Tibial nerve (tissue), 4 donors: ENCODE measurements around the gene PLPP1.
A peak's percentile ranks its signal among the peaks of the same experiment; 100 is the strongest.

Experiments used
- CTCF ChIP-seq, 5 experiments: fragments of 200-600 bp in 3 of 5; fragments of 450-650 bp in 2 of 5; sonication (generic) in 3 of 5; IDR thresholded peaks; one replicate each; pipeline ENCODE4 v1.5.1; 2016 to 2019; ENCODE audit warnings: antibody characterized with exemption in 5 of 5, mild to moderate bottlenecking in 3 of 5, moderate library complexity in 2 of 5
- EP300 ChIP-seq, 2 donors: sonication (generic); formaldehyde crosslinking; IDR thresholded peaks; one replicate each; pipeline ENCODE4 v1.6.1; 2017; ENCODE audit warnings: antibody characterized with exemption in 2 of 2, mild to moderate bottlenecking in 1 of 2
- POLR2A ChIP-seq, 2 donors: fragments of 450-650 bp; IDR thresholded peaks; one replicate each; pipeline ENCODE4 v1.6.1; 2017; ENCODE audit warnings: antibody characterized with exemption in 2 of 2, mild to moderate bottlenecking in 2 of 2, moderate library complexity in 2 of 2

GRCh38 chr5:55535199-55535905, 588 bp upstream of the PLPP1 start:
- TF ChIP-seq CTCF (IDR thresholded peaks at IDR 0.05) (peak in 1 of 5 experiments; percentile 18), POLR2A (IDR thresholded peaks at IDR 0.05) (peak; percentile 65 to 81), EP300 (IDR thresholded peaks at IDR 0.05) (peak in 1 of 2 donors; percentile 46)
